Smooth muscle cell (in vitro differentiated cells): ENCODE data around the gene MFNG. TPM values are rescaled to one million over a fixed set of nuclear protein-coding genes. Genes with fewer than 3 reads are reported as not detected.

Source experiments
- DNase-seq: peaks from one replicate; lab custom pipeline; 2025; ENCODE audit not compliant: unreplicated experiment; lab: John Stamatoyannopoulos, UW
- H2AFZ ChIP-seq: fragments of 200-600 bp; sonication (generic); 2 replicates; pipeline ENCODE4 v1.6.0; 2016; ENCODE audit warnings: antibody characterized with exemption, low read depth, mild to moderate bottlenecking
- H3F3A ChIP-seq: fragments of 200-600 bp; sonication (generic); 2 replicates; pipeline ENCODE4 v1.6.0; 2017; ENCODE audit warnings: antibody characterized with exemption, low read depth
- H3K27ac ChIP-seq: fragments of 200-600 bp; sonication (generic); 2 replicates; pipeline ENCODE4 v1.5.1; 2016; ENCODE audit warnings: low read depth, mild to moderate bottlenecking
- H3K27me3 ChIP-seq: fragments of 200-600 bp; sonication (generic); 2 replicates; pipeline ENCODE4 v1.6.1; 2016; ENCODE audit warnings: low read depth, mild to moderate bottlenecking
- H3K36me3 ChIP-seq: fragments of 200-600 bp; sonication (generic); 2 replicates; pipeline ENCODE4 v1.5.1; 2016; ENCODE audit warnings: low read depth
- H3K4me1 ChIP-seq: fragments of 200-600 bp; sonication (generic); 2 replicates; pipeline ENCODE4 v1.5.1; 2016; ENCODE audit warnings: low read depth
- H3K4me2 ChIP-seq: fragments of 200-600 bp; sonication (generic); 2 replicates; pipeline ENCODE4 v1.6.0; 2016; ENCODE audit warnings: mild to moderate bottlenecking
- H3K4me3 ChIP-seq: fragments of 200-600 bp; sonication (generic); 2 replicates; pipeline ENCODE4 v1.5.1; 2016; ENCODE audit warnings: mild to moderate bottlenecking
- H3K79me2 ChIP-seq: fragments of 200-600 bp; sonication (generic); 2 replicates; pipeline ENCODE4 v1.6.0; 2016; ENCODE audit warnings: low read depth, mild to moderate bottlenecking
- H3K9ac ChIP-seq: fragments of 200-600 bp; sonication (generic); 2 replicates; pipeline ENCODE4 v1.6.0; 2016; ENCODE audit warnings: low read depth
- H3K9me3 ChIP-seq: fragments of 200-600 bp; sonication (generic); replicated peaks from 2 replicates; pipeline ENCODE4 v1.5.1; 2016; ENCODE audit warnings: low read depth
- H4K20me1 ChIP-seq: fragments of 200-600 bp; sonication (generic); 2 replicates; pipeline ENCODE4 v1.6.0; 2016; ENCODE audit warnings: low read depth
- WGBS: methylation state at CpG from one replicate; pipeline ENCODE4 v1.1.7; 2016; ENCODE audit warnings: low lambda C conversion rate; 5-methylcytosine and 5-hydroxymethylcytosine counted together
- polyA plus RNA-seq: library from polyadenylated mRNA; unstranded; fragments of >200 nt; fragmentation: Nextera tagmentation; extraction: Ambion mirVana; gene quantifications from 2 replicates; pipeline ENCODE4 v1.2.1, GENCODE V29; 2016
- total RNA-seq: library from RNA; depleted of rRNA; stranded (reverse); fragments of >200 nt; gene quantifications from 2 replicates; pipeline ENCODE4 v1.2.3, GENCODE V29; 2014
- TF ChIP-seq, protein P1 (sequence below): fragments of 200-600 bp; sonication (generic); IDR thresholded peaks from 2 replicates; pipeline ENCODE4 v1.5.1; 2017; ENCODE audit warnings: borderline replicate concordance, mild to moderate bottlenecking, antibody characterized with exemption; ENCODE audit not compliant: insufficient read depth, poor library complexity, severe bottlenecking

MFNG gene
- total and polyA plus RNA-seq, 2 experiments from 2014 or later, result 0.40 TPM; not detected in 1

DNA sequence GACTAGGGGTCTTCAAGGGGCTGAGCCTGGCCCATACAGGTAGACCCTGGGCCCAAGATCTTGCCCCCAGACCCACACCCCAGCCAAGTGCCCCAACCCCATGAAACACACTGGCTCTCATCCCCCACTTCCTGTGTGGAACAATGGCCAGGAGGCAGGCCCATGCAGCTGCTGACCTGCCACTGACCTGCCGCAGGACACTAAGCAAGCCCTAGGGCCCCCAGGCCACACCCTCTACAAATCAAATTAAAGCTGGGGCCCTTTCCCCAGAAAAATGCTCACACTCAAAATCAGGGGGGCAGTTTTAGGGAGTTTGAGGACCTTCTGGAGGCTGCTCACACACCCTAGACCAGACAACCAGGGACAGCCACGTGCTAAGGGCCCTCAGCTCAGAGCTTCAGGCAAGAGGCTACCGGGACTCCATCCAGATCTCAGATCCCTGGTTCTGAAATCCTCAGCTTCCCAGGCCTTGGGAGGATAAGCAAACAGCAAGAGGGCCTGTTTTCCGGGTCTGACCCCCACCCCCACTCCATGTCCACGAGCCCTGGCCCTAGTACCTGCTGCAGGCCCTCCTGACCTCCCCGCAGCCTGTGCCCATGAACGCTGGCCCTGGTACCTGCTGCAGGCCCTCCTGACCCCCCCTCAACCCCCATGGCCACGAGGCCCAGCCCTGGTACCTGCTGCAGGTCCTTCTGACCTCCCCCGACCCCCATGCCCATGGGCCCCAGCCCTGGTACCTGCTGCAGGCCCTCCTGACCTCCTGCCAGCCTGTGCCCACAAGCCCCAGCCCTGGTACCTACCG lies 23.1 kb upstream of the MFNG start:
- H3K4me2 ChIP-seq, result no peak overlapping the region
- H3K79me2 ChIP-seq, result no peaks in the 10 kb centered on the region
- WGBS, result 90% methylated on average over 6 of the region's 10 CpGs
- H3K4me3 ChIP-seq, result no peak overlapping the region
- no peaks in the 10 kb centered on the region for H3K9me3 ChIP-seq
- TF ChIP-seq, protein P1, sequence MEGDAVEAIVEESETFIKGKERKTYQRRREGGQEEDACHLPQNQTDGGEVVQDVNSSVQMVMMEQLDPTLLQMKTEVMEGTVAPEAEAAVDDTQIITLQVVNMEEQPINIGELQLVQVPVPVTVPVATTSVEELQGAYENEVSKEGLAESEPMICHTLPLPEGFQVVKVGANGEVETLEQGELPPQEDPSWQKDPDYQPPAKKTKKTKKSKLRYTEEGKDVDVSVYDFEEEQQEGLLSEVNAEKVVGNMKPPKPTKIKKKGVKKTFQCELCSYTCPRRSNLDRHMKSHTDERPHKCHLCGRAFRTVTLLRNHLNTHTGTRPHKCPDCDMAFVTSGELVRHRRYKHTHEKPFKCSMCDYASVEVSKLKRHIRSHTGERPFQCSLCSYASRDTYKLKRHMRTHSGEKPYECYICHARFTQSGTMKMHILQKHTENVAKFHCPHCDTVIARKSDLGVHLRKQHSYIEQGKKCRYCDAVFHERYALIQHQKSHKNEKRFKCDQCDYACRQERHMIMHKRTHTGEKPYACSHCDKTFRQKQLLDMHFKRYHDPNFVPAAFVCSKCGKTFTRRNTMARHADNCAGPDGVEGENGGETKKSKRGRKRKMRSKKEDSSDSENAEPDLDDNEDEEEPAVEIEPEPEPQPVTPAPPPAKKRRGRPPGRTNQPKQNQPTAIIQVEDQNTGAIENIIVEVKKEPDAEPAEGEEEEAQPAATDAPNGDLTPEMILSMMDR, result no peak
- no peaks in the 10 kb centered on the region for H3K36me3 ChIP-seq
- DNase-seq, result no peak
- H3K27ac ChIP-seq, result no peak overlapping the region
- peaks cover 5% of the 10 kb centered on the region for H3F3A ChIP-seq
- no peaks in the 10 kb centered on the region for H3K27me3 ChIP-seq
- no peak overlapping the region for H2AFZ ChIP-seq
- peaks cover 11% of the 10 kb centered on the region for H4K20me1 ChIP-seq
- peaks cover 9% of the 10 kb centered on the region for H3K4me1 ChIP-seq
- H3K9ac ChIP-seq, result no peak overlapping the region

DNA sequence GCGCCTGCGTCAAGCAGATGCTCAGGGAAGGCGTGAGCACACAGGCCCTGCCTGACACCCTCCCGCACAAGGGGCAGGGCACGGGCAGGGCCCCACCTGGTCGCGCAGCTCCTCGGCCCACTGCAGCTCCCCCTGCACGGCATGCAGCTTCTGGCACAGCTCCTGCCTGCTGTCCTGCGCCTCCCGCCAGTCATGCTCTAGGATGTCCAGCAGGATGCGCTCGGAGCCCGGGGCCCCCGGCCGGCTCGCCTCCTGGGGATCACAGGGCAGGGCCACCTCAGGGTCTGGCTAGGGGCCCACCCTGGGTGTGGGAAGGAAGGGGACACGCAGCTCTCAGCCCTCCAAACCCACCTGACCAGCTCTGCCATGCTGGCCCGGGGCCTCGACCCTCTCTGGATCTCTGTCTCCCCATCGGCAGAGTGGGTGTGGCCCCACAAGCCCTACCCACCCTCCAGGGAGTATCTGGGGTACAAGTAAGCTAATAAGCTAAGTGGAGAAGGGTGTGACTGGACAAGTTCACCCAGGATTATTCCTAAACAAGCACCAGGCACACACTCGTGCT lies 22.3 kb upstream of the MFNG start:
- WGBS, result 93% methylated on average over 22 of the region's 22 CpGs
- TF ChIP-seq, protein P1, result no peak
- Histone ChIP-seq H3K27me3 (no peaks in the 10 kb centered on the region), H4K20me1 (peaks cover 11% of the 10 kb centered on the region), H3K4me1 (peaks cover 9% of the 10 kb centered on the region), H3K4me3 (no peak overlapping the region), H3K9ac (no peak overlapping the region), H3F3A (peaks cover 5% of the 10 kb centered on the region), H3K36me3 (no peaks in the 10 kb centered on the region), H3K9me3 (no peaks in the 10 kb centered on the region), H2AFZ (no peak overlapping the region), H3K4me2 (no peak overlapping the region), H3K79me2 (no peaks in the 10 kb centered on the region), H3K27ac (no peak overlapping the region)
- DNase-seq, result no peak

DNA sequence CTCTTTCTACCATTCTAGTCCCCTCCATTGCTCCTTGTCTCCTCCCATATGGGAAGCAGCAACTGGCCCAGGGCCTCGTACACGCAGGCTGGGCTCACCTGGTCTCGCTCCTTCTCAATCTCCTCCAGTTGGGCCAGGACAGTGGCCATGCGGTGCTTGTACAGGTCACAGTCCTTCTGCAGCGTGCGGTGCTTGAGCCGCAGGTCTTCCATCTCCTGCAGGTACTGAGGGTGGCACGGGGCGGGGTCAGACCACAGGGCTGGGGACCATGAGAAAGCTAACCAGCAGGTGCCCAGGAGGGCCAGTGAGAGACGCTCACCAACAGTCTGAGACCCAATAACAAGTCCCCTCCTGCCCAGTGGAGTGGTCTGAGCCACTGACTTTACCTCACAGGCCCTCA lies 21.5 kb upstream of the MFNG start:
- H3K79me2 ChIP-seq, result no peaks in the 10 kb centered on the region

More for the DNA sequence above, 21.5 kb upstream of the MFNG start:
- Histone ChIP-seq H3K27ac (no peak overlapping the region), H3K4me2 (no peak overlapping the region), H3K4me3 (no peak overlapping the region), H3F3A (peaks cover 5% of the 10 kb centered on the region), H3K36me3 (no peaks in the 10 kb centered on the region), H2AFZ (no peak overlapping the region), H3K4me1 (peaks cover 6% of the 10 kb centered on the region), H3K27me3 (no peaks in the 10 kb centered on the region), H3K9ac (no peak overlapping the region), H3K9me3 (no peaks in the 10 kb centered on the region), H4K20me1 (peaks cover 8% of the 10 kb centered on the region)
- 95% methylated on average over 10 of the region's 10 CpGs for WGBS
- no peak for DNase-seq
- TF ChIP-seq, protein P1, result no peak
